ENCODE measurements around the gene PAX2. TPM values are rescaled to one million over a fixed set of nuclear protein-coding genes. Genes with fewer than 3 reads are reported as not detected.

The PAX2 gene
- total and polyA plus RNA-seq, 2 of the 8 experiments (the other 6 are each of a cell fraction or from before 2014, with no cell fraction given): 0.02 TPM; not detected in 1

DNA sequence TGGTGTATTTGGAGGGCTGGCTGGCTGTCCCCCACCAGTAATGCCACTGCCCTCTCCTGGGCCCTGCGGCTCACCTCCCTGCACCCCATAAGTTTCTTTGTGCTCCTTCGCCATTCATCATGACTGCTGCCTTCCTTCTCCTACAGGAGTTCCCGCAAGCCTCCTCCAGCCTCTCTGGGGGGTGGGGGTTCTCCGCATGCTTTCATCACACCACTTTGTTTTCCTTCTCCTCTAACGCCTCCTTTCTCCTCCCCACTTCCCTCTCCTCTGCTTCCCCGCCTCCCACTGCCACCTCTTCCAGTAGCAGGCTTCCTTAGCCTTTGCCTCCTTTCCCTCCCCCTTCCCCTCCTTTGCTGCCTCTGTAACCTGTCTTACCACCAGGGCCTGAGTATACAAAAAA is 58.1 kb downstream of the PAX2 start:
- TF ChIP-seq, protein P1, sequence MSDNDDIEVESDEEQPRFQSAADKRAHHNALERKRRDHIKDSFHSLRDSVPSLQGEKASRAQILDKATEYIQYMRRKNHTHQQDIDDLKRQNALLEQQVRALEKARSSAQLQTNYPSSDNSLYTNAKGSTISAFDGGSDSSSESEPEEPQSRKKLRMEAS (IDR thresholded peaks at IDR 0.05): 0 out of 2 replicates have a peak, but pooled peaks have one; percentile 15
- TF ChIP-seq CTBP2 (IDR thresholded peaks at IDR 0.05; ENCODE audit: borderline replicate concordance, insufficient read depth, insufficient read length, low read length): peak; percentile 58
- 0 out of 4 replicates have a peak, but pooled peaks of 1 of the 2 experiments have one; percentile 0 for TF ChIP-seq RAD21 (IDR thresholded peaks at IDR 0.05 in 1 of 2, conservative IDR thresholded peaks at IDR 0.05 in 1 of 2; ENCODE audit: low read depth in 2 of 2, low read length in 2 of 2)
- TF ChIP-seq POLR2A (IDR thresholded peaks at IDR 0.05; ENCODE audit: control extremely low read depth in 1 of 2, low read depth in 2 of 2, low read length in 2 of 2): no peak
- TF ChIP-seq FOSL1 (IDR thresholded peaks at IDR 0.05; ENCODE audit: insufficient read depth, low read depth, low read length): no peak
- TF ChIP-seq CBX5 (IDR thresholded peaks at IDR 0.05; ENCODE audit: low read depth, low read length): no peak
- Histone ChIP-seq H3K4me3 (ENCODE audit: extremely low read depth in 1 of 4, insufficient read depth in 2 of 4, low read depth in 3 of 4, low read length in 4 of 4) (no peak overlapping the region), H3K9me3 (ENCODE audit: insufficient read depth in 2 of 2, low read depth in 1 of 2, low read length in 1 of 2) (no peaks in the 10 kb centered on the region), H3K14ac (ENCODE audit: insufficient read length) (no peak overlapping the region), H3K4me1 (replicated peaks in 1 of 4; ENCODE audit: control insufficient read depth in 3 of 4, insufficient read depth in 4 of 4, low read length in 3 of 4) (peaks cover 3 to 13% (median 5%) of the 10 kb centered on the region in 4 experiments; a peak in 6 of 7 replicates), H2BK20ac (ENCODE audit: low read length) (no peak overlapping the region), H3K9ac (replicated peaks in 1 of 4; ENCODE audit: extremely low read depth in 1 of 4, low read depth in 3 of 4, low read length in 3 of 4) (no peak overlapping the region), H4K20me1 (replicated peaks in 1 of 2; ENCODE audit: control insufficient read depth in 1 of 2, insufficient read depth in 2 of 2, low read length in 2 of 2) (no peaks in the 10 kb centered on the region), H3K23ac (ENCODE audit: insufficient read length) (no peak overlapping the region), H3K4me2 (ENCODE audit: insufficient read depth in 1 of 2, low read depth in 2 of 2, low read length in 2 of 2) (peak overlapping the region in 1 of 2 experiments; percentile 25; a peak in 2 of 4 replicates), H3K79me2 (ENCODE audit: control insufficient read depth in 1 of 2, insufficient read depth in 2 of 2, low read length in 2 of 2) (no peaks in the 10 kb centered on the region), H4K8ac (ENCODE audit: extremely low read depth, insufficient read depth, low read length) (0 out of 2 replicates have a peak overlapping the region, but pooled peaks have one; percentile 4), H3K23me2 (ENCODE audit: low read depth, low read length) (no peaks in the 10 kb centered on the region; the same call in 1 of the 2 replicates), H2BK15ac (ENCODE audit: low read length) (0 out of 2 replicates have a peak overlapping the region, but pooled peaks have one; percentile 83), H3K79me1 (ENCODE audit: low read depth, low read length) (no peaks in the 10 kb centered on the region), H2BK12ac (ENCODE audit: low read depth, low read length) (peak overlapping the region; percentile 53; the same call in 1 of the 2 replicates), H4K5ac (ENCODE audit: insufficient read length, low read depth, low read length) (no peak overlapping the region), H4K91ac (replicated peaks; ENCODE audit: insufficient read length, low read length) (no peak overlapping the region), H3K18ac (ENCODE audit: extremely low read depth, low read length) (peak overlapping the region; percentile 44; the same call in 1 of the 2 replicates), H2AFZ (ENCODE audit: low read length) (no peak overlapping the region), H3K27ac (ENCODE audit: low read depth, low read length) (no peak overlapping the region), H2AK5ac (ENCODE audit: low read depth, low read length) (no peak overlapping the region), H3K36me3 (ENCODE audit: control insufficient read depth in 2 of 4, insufficient read depth in 4 of 4, low read length in 3 of 4) (no peaks in the 10 kb centered on the region; a peak in 1 of 8 replicates), H2BK120ac (replicated peaks; ENCODE audit: low read depth, low read length) (no peak overlapping the region), H3K56ac (replicated peaks; ENCODE audit: insufficient read length, low read depth, low read length) (no peak overlapping the region), H3K4ac (replicated peaks; ENCODE audit: insufficient read length, low read depth, low read length) (no peak overlapping the region), H3K27me3 (replicated peaks in 1 of 4; ENCODE audit: control insufficient read depth in 3 of 4, extremely low read depth in 1 of 4, insufficient read depth in 3 of 4, low read length in 3 of 4) (peaks cover 0 to 17% (median 6%) of the 10 kb centered on the region in 4 experiments; a peak in 5 of 7 replicates), H2BK5ac (ENCODE audit: low read depth, low read length) (no peak overlapping the region; the same call in 1 of the 2 replicates)
- DNase-seq (ENCODE audit: low read depth in 1 of 2, low spot score in 2 of 2) (no peak), FAIRE-seq (no peak)
- 44% methylated on average over 6 of the region's 6 CpGs; no CpG with 5 or more reads in 1 of the 2 experiments for WGBS, 2 experiments (ENCODE audit: extremely low coverage in 1 of 2, insufficient coverage in 1 of 2, insufficient read length in 1 of 2, insufficient replicate concordance in 2 of 2, low coverage in 1 of 2, low lambda C conversion rate in 2 of 2, missing lambda C conversion rate in 1 of 2)
- ChIA-PET POLR2A (ENCODE audit: partially characterized antibody) (interaction anchor here (0.9 kb wide), 3 partner anchors 15 to 48 kb away, joined by 3 to 4 read pairs (median 3); no protein-coding TSS in a partner anchor), CTCF (ENCODE audit: partially characterized antibody) (interaction anchor here (0.5 to 12.0 kb wide), 10 partner anchors 9 to 663 kb away, joined by 3 to 98 read pairs (median 4); no protein-coding TSS in a partner anchor)

Data from H1 (cell line).